ENCODE data around the gene DOK7.

DNA sequence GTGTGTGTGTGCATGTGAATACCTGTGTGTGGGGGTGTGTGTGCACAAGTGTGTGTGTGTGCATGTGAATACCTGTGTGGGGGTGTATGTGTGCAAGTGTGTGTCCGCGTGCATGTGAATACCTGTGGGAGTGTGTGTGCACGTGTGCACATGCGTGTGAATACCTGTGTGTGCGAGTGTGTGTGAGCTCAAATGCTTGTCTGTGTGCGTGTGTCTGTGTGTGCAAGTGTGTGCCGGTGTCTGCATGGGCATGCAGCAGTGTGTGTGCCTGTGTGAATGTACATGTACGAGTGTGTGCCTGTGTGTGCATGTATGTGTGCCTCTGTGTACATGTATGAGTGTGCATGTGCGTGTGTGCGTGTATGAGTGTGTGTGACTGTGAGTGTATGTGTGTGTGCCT is 5.0 kb downstream of the DOK7 start:
- TF ChIP-seq, protein P1, sequence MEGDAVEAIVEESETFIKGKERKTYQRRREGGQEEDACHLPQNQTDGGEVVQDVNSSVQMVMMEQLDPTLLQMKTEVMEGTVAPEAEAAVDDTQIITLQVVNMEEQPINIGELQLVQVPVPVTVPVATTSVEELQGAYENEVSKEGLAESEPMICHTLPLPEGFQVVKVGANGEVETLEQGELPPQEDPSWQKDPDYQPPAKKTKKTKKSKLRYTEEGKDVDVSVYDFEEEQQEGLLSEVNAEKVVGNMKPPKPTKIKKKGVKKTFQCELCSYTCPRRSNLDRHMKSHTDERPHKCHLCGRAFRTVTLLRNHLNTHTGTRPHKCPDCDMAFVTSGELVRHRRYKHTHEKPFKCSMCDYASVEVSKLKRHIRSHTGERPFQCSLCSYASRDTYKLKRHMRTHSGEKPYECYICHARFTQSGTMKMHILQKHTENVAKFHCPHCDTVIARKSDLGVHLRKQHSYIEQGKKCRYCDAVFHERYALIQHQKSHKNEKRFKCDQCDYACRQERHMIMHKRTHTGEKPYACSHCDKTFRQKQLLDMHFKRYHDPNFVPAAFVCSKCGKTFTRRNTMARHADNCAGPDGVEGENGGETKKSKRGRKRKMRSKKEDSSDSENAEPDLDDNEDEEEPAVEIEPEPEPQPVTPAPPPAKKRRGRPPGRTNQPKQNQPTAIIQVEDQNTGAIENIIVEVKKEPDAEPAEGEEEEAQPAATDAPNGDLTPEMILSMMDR (IDR thresholded peaks at IDR 0.05) = no peak
- TF ChIP-seq EP300 (IDR thresholded peaks at IDR 0.05) (no peak), POLR2A (IDR thresholded peaks at IDR 0.05) (no peak)
